G401.6 (cell line): ENCODE data around the gene ARHGEF39.

Source experiments
- FAIRE-seq: peaks from 2 replicates; lab custom pipeline; 2012; peaks lifted over from hg19 to GRCh38; lab: Jason Lieb, UNC

The ARHGEF39 gene

GRCh38 chr9:35664531-35665470 lies at the start of gene ARHGEF39:
Gene ARHGEF39, minus strand, starts transcription at chr9:35665195. Its CDS starts 26 bp downstream, at chr9:35665169.
- no peak for FAIRE-seq

- FAIRE-seq, result no peak
These were observed 49.1 kb upstream of the ARHGEF39 start for GRCh38 chr9:35714123-35714522.

- FAIRE-seq, result no peak
These were observed 48.6 kb upstream of the ARHGEF39 start for GRCh38 chr9:35713578-35713977.

- no peak for FAIRE-seq
These were observed 47.9 kb upstream of the ARHGEF39 start for GRCh38 chr9:35712762-35713400.

GRCh38 chr9:35711501-35712428 lies 46.8 kb upstream of the ARHGEF39 start:
- no peak for FAIRE-seq

GRCh38 chr9:35710818-35711500 lies 46.0 kb upstream of the ARHGEF39 start:
- FAIRE-seq, result no peak

GRCh38 chr9:35708146-35708545 lies 43.2 kb upstream of the ARHGEF39 start:
- no peak for FAIRE-seq

- FAIRE-seq, result no peak
These were observed 42.0 kb upstream of the ARHGEF39 start for GRCh38 chr9:35706951-35707350.

- no peak for FAIRE-seq
These were observed 40.9 kb upstream of the ARHGEF39 start for GRCh38 chr9:35705836-35706430.

- FAIRE-seq, result no peak
These were observed 40.4 kb upstream of the ARHGEF39 start for GRCh38 chr9:35705372-35705771.

- FAIRE-seq, result no peak
These were observed 39.1 kb upstream of the ARHGEF39 start for GRCh38 chr9:35703906-35704672.

GRCh38 chr9:35702696-35703095 lies 37.7 kb upstream of the ARHGEF39 start:
- FAIRE-seq, result no peak

GRCh38 chr9:35700942-35701341 lies 35.9 kb upstream of the ARHGEF39 start:
- FAIRE-seq, result no peak

GRCh38 chr9:35700031-35700430 lies 35.0 kb upstream of the ARHGEF39 start:
- no peak for FAIRE-seq

GRCh38 chr9:35698231-35698630 lies 33.2 kb upstream of the ARHGEF39 start:
- no peak for FAIRE-seq

- no peak for FAIRE-seq
These were observed 32.5 kb upstream of the ARHGEF39 start for GRCh38 chr9:35697486-35697885.

GRCh38 chr9:35696520-35697215 lies 31.7 kb upstream of the ARHGEF39 start:
- peak; percentile 49 for FAIRE-seq

GRCh38 chr9:35695943-35696401 lies 31.0 kb upstream of the ARHGEF39 start:
- no peak for FAIRE-seq

- FAIRE-seq, result no peak
These were observed 26.8 kb upstream of the ARHGEF39 start for GRCh38 chr9:35691757-35692301.

GRCh38 chr9:35691334-35691650 lies 26.3 kb upstream of the ARHGEF39 start:
- no peak for FAIRE-seq
